Stimulated activated naive CD8-positive, alpha-beta T cell treated with anti-CD3 and anti-CD28 coated beads, Interleukin-15, amount 100 ng/mL, for 72 hours (primary cell): Measurements from ENCODE around the gene RFLNA.
A peak's percentile ranks its signal among the peaks of the same experiment; 100 is the strongest.

Source experiments
- ATAC-seq: fragments of 150-1000 bp; cut with Tn5 transposase; 2 replicates; pipeline ENCODE4 v1.10.0; 2021; ENCODE audit warnings: mild to moderate bottlenecking, moderate library complexity
- DNase-seq, 2 donors: peaks; one replicate each; pipeline ENCODE4 v3.0.0; 2021 to 2022
- H3K27ac Mint-ChIP-seq, 2 donors: one replicate each; pipeline ENCODE4 v1.8.0; 2022; ENCODE audit warnings: mild to moderate bottlenecking in 2 of 2, mixed read lengths in 2 of 2, moderate library complexity in 2 of 2
- H3K27me3 Mint-ChIP-seq: one replicate; pipeline ENCODE4 v1.8.0; 2022; ENCODE audit warnings: mixed read lengths
- H3K4me1 Mint-ChIP-seq: one replicate; pipeline ENCODE4 v1.8.0; 2022; ENCODE audit warnings: mild to moderate bottlenecking, mixed read lengths
- H3K4me3 Mint-ChIP-seq, 2 donors: one replicate each; pipeline ENCODE4 v1.8.0; 2022; ENCODE audit warnings: mild to moderate bottlenecking in 2 of 2, mixed read lengths in 2 of 2, moderate library complexity in 1 of 2
- H3K9me3 Mint-ChIP-seq, 2 donors: one replicate each; pipeline ENCODE4 v1.8.0; 2022; ENCODE audit warnings: mixed read lengths in 2 of 2

Gene RFLNA

GRCh38 chr12:124277394-124278241 lies 17.3 kb upstream of the RFLNA start:
- H3K4me1 Mint-ChIP-seq, result peaks cover 15% of the 10 kb centered on the region
- H3K27me3 Mint-ChIP-seq, result peaks cover 54% of the 10 kb centered on the region
- H3K9me3 Mint-ChIP-seq, result no peaks in the 10 kb centered on the region
- peak overlapping the region in 1 of 2 donors; percentile 13 for H3K27ac Mint-ChIP-seq
- ATAC-seq (no peak), DNase-seq (no peak)
- H3K4me3 Mint-ChIP-seq, result peak overlapping the region in 1 of 2 donors; percentile 10

GRCh38 chr12:124278389-124279101 lies 16.3 kb upstream of the RFLNA start:
- no peak overlapping the region for H3K4me3 Mint-ChIP-seq

DNA sequence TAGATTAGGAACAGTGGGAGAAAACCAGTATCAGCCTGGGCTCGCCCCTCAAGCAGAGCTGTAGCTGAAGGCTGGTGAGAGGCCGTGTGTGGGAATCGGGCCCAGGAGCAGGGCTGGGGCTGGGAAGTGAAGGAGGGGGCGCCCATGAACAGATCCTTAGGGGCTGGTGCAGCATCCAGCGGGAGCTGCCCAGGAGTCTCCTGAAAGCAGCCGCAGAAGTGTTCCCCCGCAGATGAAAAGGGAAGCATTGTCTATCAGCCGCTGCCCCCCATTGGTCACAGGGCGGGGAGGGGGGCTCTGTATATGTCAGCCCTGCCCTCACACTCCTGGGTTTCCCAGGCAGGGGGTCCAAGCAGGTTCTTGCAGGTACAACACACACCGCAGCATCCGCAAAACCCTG lies 15.6 kb upstream of the RFLNA start:
- H3K9me3 Mint-ChIP-seq, result peaks cover 3 to 5% of the 10 kb centered on the region in 2 donors
- peaks cover 69% of the 10 kb centered on the region for H3K27me3 Mint-ChIP-seq
- no peak overlapping the region for H3K27ac Mint-ChIP-seq
- ATAC-seq, result peak; percentile 12
- no peak overlapping the region for H3K4me3 Mint-ChIP-seq
- no peak for DNase-seq
- H3K4me1 Mint-ChIP-seq, result peaks cover 9% of the 10 kb centered on the region

More at GRCh38 chr12:124278389-124279101, 16.3 kb upstream of the RFLNA start:
- DNase-seq, result no peak
- H3K9me3 Mint-ChIP-seq, result no peaks in the 10 kb centered on the region
- ATAC-seq, result no peak
- peak overlapping the region; percentile 15 to 56 for H3K27ac Mint-ChIP-seq
- peaks cover 12% of the 10 kb centered on the region for H3K4me1 Mint-ChIP-seq
- H3K27me3 Mint-ChIP-seq, result peaks cover 63% of the 10 kb centered on the region

DNA sequence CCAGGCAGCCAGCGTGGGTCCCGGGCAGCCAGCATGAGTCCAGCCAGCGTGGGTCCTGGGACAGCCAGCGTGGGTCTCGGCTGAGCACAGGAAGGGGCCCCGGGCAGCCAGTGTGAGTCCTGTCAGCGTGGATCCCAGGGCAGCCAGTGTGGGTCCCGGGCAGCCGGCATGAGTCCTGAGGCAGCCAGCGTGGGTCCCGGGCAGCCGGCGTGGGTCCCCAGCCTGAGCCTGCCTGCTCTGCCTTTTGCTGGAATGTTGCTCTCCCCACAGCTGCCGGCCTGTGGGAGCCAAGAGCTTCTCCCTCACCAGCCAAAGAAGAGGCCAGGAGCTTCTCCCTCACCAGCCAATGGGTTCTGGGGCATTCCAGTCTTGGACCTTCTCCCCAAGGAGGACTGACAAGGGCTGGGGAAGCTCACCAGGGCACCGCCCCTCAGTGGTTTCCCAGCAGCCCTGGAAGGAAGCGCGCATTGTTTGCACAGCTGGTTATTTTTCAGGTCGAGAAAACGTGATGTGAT lies 15.0 kb upstream of the RFLNA start:
- peaks cover 73% of the 10 kb centered on the region for H3K27me3 Mint-ChIP-seq
- no peak overlapping the region for H3K27ac Mint-ChIP-seq
- peaks cover 4 to 10% of the 10 kb centered on the region in 2 donors for H3K9me3 Mint-ChIP-seq
- H3K4me1 Mint-ChIP-seq, result peaks cover 9% of the 10 kb centered on the region
- DNase-seq (no peak), ATAC-seq (peak; percentile 9)
- H3K4me3 Mint-ChIP-seq, result no peak overlapping the region

- H3K27ac Mint-ChIP-seq, result no peak overlapping the region
- peaks cover 9% of the 10 kb centered on the region for H3K4me1 Mint-ChIP-seq
- peaks cover 86% of the 10 kb centered on the region for H3K27me3 Mint-ChIP-seq
- H3K9me3 Mint-ChIP-seq, result peaks cover 13 to 23% of the 10 kb centered on the region in 2 donors
- no peak for ATAC-seq
- no peak for DNase-seq
- no peak overlapping the region for H3K4me3 Mint-ChIP-seq
Measured at GRCh38 chr12:124281309-124281708, 13.6 kb upstream of the RFLNA start.

GRCh38 chr12:124282287-124282686 lies 12.6 kb upstream of the RFLNA start:
- DNase-seq (no peak), ATAC-seq (no peak)
- Mint-ChIP-seq H3K4me3 (no peak overlapping the region), H3K9me3 (peaks cover 13 to 23% of the 10 kb centered on the region in 2 donors), H3K27me3 (peaks cover 88% of the 10 kb centered on the region), H3K4me1 (peaks cover 9% of the 10 kb centered on the region), H3K27ac (no peak overlapping the region)

- no peak for DNase-seq
- no peak for ATAC-seq
- Mint-ChIP-seq H3K4me1 (no peaks in the 10 kb centered on the region), H3K27me3 (peaks cover 79% of the 10 kb centered on the region), H3K27ac (no peak overlapping the region), H3K4me3 (no peak overlapping the region), H3K9me3 (peaks cover 13 to 23% of the 10 kb centered on the region in 2 donors)
Measured at GRCh38 chr12:124283326-124283725, 11.6 kb upstream of the RFLNA start.

DNA sequence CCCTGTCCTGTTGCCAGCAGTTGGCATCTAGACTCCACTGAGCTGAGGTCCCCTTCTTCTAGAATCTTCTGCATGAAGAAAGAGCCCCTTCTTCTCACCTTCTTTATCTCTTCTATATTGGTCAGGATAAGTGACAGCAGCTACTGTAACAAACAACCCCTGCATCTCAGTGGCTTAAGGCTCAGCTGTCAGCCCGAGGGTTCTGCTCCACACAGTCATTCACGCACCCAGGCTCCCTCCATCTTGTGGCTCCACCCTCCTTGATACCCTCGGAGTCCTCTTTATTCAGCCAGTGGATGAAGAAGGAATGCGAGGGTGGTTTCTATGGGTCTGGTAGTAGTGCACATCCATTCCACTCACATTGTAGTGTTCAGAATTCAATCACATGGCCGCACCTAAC lies 10.5 kb upstream of the RFLNA start:
- no peaks in the 10 kb centered on the region for H3K4me1 Mint-ChIP-seq
- ATAC-seq, result no peak
- peaks cover 69% of the 10 kb centered on the region for H3K27me3 Mint-ChIP-seq
- no peak overlapping the region for H3K4me3 Mint-ChIP-seq
- DNase-seq, result no peak
- no peak overlapping the region for H3K27ac Mint-ChIP-seq
- peaks cover 13 to 23% of the 10 kb centered on the region in 2 donors for H3K9me3 Mint-ChIP-seq

DNA sequence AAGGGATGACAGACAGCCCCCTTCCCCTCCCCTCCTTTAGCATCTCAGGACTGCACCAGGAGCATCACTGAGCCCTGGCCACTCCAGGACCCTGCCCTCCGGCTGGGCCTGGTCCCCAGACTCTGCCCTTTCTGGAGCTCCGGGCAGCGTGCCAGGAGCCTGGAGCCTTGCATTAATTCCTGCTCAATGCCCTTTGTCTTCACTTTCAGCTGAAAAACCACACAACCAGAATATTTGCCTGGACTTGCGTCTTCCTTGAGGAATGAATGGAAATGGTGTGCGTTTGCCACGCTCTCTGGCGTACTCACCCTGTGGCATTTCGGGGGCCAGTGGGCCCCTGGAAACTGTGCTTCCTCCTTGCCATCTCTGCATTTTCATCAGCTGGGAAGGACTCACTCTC lies 8.5 kb upstream of the RFLNA start:
- Mint-ChIP-seq H3K9me3 (peaks cover 13 to 23% of the 10 kb centered on the region in 2 donors), H3K4me3 (no peak overlapping the region), H3K27me3 (peaks cover 55% of the 10 kb centered on the region), H3K4me1 (no peaks in the 10 kb centered on the region), H3K27ac (no peak overlapping the region)
- no peak for ATAC-seq
- no peak for DNase-seq

DNA sequence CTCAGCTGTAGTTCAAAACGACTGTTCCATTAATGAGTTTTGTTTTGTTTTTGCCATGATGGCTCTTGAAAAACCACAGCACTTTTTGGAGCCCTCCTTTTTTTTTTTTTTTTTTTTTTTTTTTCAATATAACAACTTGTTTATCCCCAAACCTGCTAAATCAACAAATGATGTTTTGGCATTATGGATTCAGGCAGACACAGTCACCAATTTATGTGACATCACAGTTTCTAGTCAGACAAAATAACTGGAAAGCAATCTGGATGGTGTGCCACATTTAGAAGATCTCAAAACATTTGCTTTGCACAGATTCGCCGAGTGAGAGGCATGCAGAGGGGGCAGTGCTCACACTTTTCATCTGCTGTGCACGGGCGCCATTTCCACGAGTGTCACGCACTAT lies 7.9 kb upstream of the RFLNA start:
- no peak for ATAC-seq
- H3K27me3 Mint-ChIP-seq, result peaks cover 49% of the 10 kb centered on the region
- H3K4me3 Mint-ChIP-seq, result no peak overlapping the region
- H3K4me1 Mint-ChIP-seq, result no peaks in the 10 kb centered on the region
- no peak for DNase-seq
- H3K27ac Mint-ChIP-seq, result no peak overlapping the region
- peaks cover 13 to 23% of the 10 kb centered on the region in 2 donors for H3K9me3 Mint-ChIP-seq

DNA sequence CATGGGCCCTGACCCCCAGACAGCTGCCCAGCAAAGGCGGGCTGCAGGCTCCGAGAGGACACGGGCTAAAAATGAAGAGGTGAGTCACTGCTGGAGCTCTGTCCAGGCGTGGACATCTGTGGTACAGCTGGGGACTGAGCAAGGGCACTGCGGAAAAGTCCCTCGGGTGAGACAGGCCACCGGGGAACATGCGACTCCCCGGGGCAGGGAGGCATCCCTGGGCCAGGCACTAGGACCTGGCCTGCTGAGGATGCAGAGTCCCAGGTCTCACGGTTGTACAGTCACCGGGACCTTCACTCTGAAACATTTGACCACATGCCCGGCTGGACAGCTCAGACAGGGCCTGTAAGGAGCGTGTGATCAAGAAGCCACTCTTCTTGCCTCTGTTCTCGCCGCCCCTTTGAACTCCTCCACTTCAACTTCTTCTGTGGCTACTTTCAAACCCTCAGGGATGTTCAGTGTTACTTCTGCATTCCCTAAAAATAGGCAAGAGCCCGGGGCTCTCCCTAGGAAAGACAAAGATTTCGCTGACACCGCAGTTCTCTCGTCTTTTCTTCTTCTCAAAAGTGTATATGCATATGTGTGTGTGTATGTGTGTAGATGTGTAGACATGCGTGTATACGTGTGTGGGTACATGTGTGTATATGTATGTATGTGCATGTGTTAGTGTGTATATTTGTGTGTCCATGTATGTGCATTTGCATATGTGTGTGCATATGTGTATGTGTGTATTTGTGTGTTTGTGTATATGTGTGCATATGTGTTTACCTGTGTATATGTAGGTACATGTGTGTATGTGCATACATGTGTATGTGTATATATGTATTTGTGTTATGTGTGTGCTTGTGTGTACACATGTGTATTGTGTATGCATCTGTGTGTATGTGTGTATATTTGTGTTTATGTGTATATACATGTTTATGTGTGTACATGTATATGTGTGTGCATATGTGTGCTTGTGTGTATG lies 5.0 kb upstream of the RFLNA start:
- Mint-ChIP-seq H3K4me1 (no peaks in the 10 kb centered on the region), H3K9me3 (peaks cover 9 to 13% of the 10 kb centered on the region in 2 donors), H3K4me3 (no peak overlapping the region), H3K27ac (no peak overlapping the region), H3K27me3 (peaks cover 40% of the 10 kb centered on the region)
- DNase-seq, result no peak
- no peak for ATAC-seq

DNA sequence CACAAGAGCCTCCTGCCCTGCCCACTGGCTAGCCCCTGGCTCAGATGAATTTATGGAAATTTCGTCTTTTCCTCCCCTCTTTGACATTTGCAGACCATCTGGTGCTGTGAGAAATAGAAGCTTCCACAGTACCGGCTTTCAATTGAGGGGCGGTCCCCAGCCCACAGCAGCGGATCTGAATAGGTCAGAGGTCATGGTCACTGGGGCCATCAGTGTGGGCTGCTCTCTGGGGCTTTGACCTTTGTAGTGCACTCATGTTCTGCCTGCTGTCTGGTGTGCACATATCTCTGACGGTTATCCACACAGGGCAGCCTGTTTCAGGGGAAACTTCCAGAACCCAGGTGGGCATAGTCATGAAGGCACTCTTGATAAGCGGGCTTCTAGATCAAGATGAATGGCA lies 2.5 kb upstream of the RFLNA start:
- DNase-seq (no peak), ATAC-seq (no peak)
- Mint-ChIP-seq H3K27ac (no peak overlapping the region), H3K27me3 (peaks cover 38% of the 10 kb centered on the region), H3K4me1 (peaks cover 13% of the 10 kb centered on the region), H3K4me3 (no peak overlapping the region), H3K9me3 (no peaks in the 10 kb centered on the region)

- Mint-ChIP-seq H3K9me3 (no peaks in the 10 kb centered on the region), H3K27ac (no peak overlapping the region), H3K4me3 (no peak overlapping the region), H3K4me1 (peaks cover 13% of the 10 kb centered on the region), H3K27me3 (peaks cover 48% of the 10 kb centered on the region)
- DNase-seq, result no peak
- ATAC-seq, result no peak
Measured at GRCh38 chr12:124293286-124294003, 1.4 kb upstream of the RFLNA start.

DNA sequence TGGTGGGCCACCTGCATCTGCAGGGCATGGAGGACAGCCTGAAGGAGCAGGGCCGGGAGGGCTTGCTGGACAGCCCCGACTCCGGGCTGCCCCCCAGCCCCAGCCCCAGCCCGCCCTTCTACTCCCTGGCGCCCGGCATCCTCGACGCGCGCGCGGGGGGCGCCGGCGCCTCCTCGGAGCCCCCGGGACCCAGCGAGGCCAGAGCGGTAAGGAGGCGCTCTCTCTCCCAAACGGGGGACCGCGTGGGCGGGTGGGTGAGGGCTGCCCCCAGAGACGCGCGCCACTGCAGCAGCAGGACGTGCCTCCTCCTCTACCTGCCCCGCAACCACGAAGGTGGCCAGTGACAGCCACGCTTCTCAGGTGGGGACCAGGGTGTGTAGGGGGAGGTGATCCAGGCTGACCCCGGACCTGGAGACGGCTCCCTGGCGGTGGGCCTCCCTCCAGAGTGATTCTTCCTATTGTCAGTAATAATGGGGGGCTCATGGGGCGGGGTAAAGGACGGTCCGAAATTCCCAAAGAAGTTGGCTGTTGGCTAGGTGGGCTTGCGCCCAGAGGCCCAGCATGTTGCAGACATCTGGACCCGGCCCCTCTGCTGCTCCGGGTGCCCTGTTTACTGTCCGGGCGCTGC lies 652 bp downstream of the RFLNA start:
- no peaks in the 10 kb centered on the region for H3K9me3 Mint-ChIP-seq
- no peak overlapping the region for H3K27ac Mint-ChIP-seq
- H3K27me3 Mint-ChIP-seq, result peaks cover 53% of the 10 kb centered on the region
- ATAC-seq (peak; percentile 54), DNase-seq (no peak)
- peak overlapping the region in 1 of 2 donors; percentile 35 for H3K4me3 Mint-ChIP-seq
- peaks cover 13% of the 10 kb centered on the region for H3K4me1 Mint-ChIP-seq
